Fibroblast of lung (primary cell): ENCODE measurements around the gene TPI1.
"Not testable (repeated sequence)": the region's sequence is repeated elsewhere in the genome, so short reads cannot be mapped to it uniquely, and the experiment has no call there.

Experiments
- EZH2 ChIP-seq: IDR thresholded peaks from 2 replicates; pipeline ENCODE4 v1.5.1; 2012; ENCODE audit warnings: low read length, control low read depth, mild to moderate bottlenecking; ENCODE audit errors: missing control alignments
- TF ChIP-seq, protein P1 (sequence below), 2 donors: IDR thresholded peaks in 1 of 2; conservative IDR thresholded peaks in 1 of 2; 1 replicate in 1 of 2; 2 replicates in 1 of 2; pipeline ENCODE4 v1.5.1; 2011 to 2012; ENCODE audit warnings: low read length in 2 of 2, control low read depth in 1 of 2, inconsistent platforms in 1 of 2, low read depth in 1 of 2, mild to moderate bottlenecking in 1 of 2

DNA sequence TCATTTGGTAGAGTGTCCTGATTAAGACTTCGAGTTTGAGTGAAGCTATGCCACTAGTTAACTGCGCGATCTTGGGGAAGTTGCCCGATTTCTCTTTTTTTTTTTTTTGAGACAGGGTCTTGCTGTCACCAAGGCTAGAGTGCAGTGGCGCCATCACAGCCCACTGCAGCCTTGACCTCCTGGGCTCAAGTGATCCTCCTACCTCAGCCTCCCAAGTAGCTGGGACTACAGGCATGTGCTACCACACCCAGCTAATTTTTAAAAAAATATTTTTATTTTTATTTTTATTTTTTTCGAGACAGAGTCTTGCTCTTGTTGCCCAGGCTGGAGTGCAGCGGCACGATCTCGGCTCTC is 6.7 kb downstream of the TPI1 start:
- TF ChIP-seq, protein P1, sequence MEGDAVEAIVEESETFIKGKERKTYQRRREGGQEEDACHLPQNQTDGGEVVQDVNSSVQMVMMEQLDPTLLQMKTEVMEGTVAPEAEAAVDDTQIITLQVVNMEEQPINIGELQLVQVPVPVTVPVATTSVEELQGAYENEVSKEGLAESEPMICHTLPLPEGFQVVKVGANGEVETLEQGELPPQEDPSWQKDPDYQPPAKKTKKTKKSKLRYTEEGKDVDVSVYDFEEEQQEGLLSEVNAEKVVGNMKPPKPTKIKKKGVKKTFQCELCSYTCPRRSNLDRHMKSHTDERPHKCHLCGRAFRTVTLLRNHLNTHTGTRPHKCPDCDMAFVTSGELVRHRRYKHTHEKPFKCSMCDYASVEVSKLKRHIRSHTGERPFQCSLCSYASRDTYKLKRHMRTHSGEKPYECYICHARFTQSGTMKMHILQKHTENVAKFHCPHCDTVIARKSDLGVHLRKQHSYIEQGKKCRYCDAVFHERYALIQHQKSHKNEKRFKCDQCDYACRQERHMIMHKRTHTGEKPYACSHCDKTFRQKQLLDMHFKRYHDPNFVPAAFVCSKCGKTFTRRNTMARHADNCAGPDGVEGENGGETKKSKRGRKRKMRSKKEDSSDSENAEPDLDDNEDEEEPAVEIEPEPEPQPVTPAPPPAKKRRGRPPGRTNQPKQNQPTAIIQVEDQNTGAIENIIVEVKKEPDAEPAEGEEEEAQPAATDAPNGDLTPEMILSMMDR (conservative IDR thresholded peaks at IDR 0.05 in 1 of 2, IDR thresholded peaks at IDR 0.05 in 1 of 2; ENCODE audit: low read depth in 1 of 2, low read length in 2 of 2), result not testable (repeated sequence)
- TF ChIP-seq EZH2, result not testable (repeated sequence)
